ENCODE measurements around the gene TASL. TPM values are rescaled to one million over a fixed set of nuclear protein-coding genes. Genes with fewer than 3 reads are reported as not detected.
"Not testable (repeated sequence)": the region's sequence is repeated elsewhere in the genome, so short reads cannot be mapped to it uniquely, and the experiment has no call there.

TASL gene
- total RNA-seq, 4 donors from 2014 or later, result 0.64 to 1.5 TPM; not detected in 2

DNA sequence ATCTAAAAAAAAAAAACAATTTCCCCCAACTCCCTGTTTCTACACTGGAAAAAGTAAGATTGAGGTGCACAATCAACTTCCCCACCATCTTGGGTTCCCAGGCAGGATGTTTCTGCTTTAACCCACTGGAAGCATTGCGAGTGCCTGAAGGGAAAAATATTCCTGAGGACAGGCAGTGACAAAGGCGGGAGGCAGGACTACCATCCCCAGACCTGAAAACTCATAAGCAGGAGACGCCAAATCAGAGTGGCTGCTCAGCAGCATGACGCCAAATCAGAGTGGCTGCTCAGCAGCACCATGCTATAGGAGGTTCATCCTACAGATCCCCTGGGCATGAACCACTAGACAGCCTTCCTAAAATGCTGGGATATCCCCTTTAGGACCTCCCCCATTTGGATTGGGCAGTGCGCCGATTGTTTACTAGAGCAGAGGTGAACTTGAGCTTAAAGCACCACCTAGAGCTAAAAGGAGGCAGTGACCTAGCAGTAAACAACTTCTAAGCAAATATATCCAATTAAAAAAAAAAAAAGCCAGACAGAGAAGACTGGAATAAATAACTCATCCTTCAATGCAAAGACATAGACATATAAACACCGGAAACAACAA, 40.7 kb upstream of the TASL start:
- Histone ChIP-seq H3K9me3 (no peaks in the 10 kb centered on the region), H3K4me3 (no peak overlapping the region), H3K4me1 (no peaks in the 10 kb centered on the region), H3K27me3 (no peaks in the 10 kb centered on the region), H3K27ac (no peak overlapping the region), H3K36me3 (no peaks in the 10 kb centered on the region)
- DNase-seq (ENCODE audit: low spot score in 2 of 2), result no peak
- WGBS, result 80% methylated on average over 7 of the region's 7 CpGs
- TF ChIP-seq EP300 (IDR thresholded peaks at IDR 0.05) (no peak), POLR2A (IDR thresholded peaks at IDR 0.05) (no peak), POLR2AphosphoS5 (IDR thresholded peaks at IDR 0.05) (no peak), CTCF (IDR thresholded peaks at IDR 0.05) (no peak)

DNA sequence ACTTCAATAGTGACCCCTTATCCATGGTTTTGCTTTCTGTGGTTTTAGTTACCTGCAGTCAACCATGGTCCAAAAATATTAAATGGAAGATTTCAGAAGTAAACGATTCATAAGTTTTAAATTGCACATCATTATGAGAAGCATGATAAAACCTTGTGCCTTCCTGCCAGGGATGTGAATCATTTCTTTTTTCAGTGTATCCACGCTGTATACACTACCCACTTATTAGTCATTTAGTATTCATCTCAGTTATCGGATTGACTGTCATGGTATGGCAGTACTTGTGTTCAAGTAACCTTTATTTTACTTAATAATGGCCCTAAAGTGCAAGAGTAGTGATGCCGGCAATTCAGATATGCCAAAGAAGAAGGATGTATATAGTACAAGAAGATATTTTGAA, 37.7 kb upstream of the TASL start:
- H3K36me3 ChIP-seq, result no peaks in the 10 kb centered on the region
- no peak overlapping the region for H3K27ac ChIP-seq
- no peaks in the 10 kb centered on the region for H3K4me1 ChIP-seq
- no peak overlapping the region for H3K4me3 ChIP-seq
- H3K9me3 ChIP-seq, result no peaks in the 10 kb centered on the region
- DNase-seq (ENCODE audit: low spot score in 2 of 2), result no peak
- 50% methylated on average over 4 of the region's 4 CpGs for WGBS
- no peaks in the 10 kb centered on the region for H3K27me3 ChIP-seq
- no peak for TF ChIP-seq CTCF (IDR thresholded peaks at IDR 0.05)

GRCh38 chrX:30613721-30614120, 36.2 kb upstream of the TASL start:
- Histone ChIP-seq H3K36me3 (no peaks in the 10 kb centered on the region), H3K4me3 (no peak overlapping the region), H3K4me1 (no peaks in the 10 kb centered on the region), H3K27me3 (no peaks in the 10 kb centered on the region), H3K9me3 (no peaks in the 10 kb centered on the region), H3K27ac (no peak overlapping the region)
- TF ChIP-seq EP300 (IDR thresholded peaks at IDR 0.05), result no peak
- TF ChIP-seq POLR2AphosphoS5 (IDR thresholded peaks at IDR 0.05), result no peak
- TF ChIP-seq CTCF (IDR thresholded peaks at IDR 0.05), result no peak
- no peak for TF ChIP-seq POLR2A (IDR thresholded peaks at IDR 0.05)
- 60% methylated on average over 5 of the region's 5 CpGs for WGBS
- no peak for DNase-seq (ENCODE audit: low spot score in 2 of 2)

- TF ChIP-seq POLR2AphosphoS5 (IDR thresholded peaks at IDR 0.05), result no peak
- H3K27ac ChIP-seq, result no peak overlapping the region
- H3K27me3 ChIP-seq, result no peaks in the 10 kb centered on the region
- no peak overlapping the region for H3K4me3 ChIP-seq
- 84% methylated on average over 6 of the region's 6 CpGs for WGBS
- H3K9me3 ChIP-seq, result no peaks in the 10 kb centered on the region
- no peak for DNase-seq (ENCODE audit: low spot score in 2 of 2)
- H3K36me3 ChIP-seq, result no peaks in the 10 kb centered on the region
- H3K4me1 ChIP-seq, result no peaks in the 10 kb centered on the region
Observed at GRCh38 chrX:30612250-30612655, 34.7 kb upstream of the TASL start.

GRCh38 chrX:30610026-30610425, 32.5 kb upstream of the TASL start:
- Histone ChIP-seq H3K27me3 (no peaks in the 10 kb centered on the region), H3K27ac (no peak overlapping the region), H3K4me3 (no peak overlapping the region), H3K4me1 (no peaks in the 10 kb centered on the region), H3K9me3 (no peaks in the 10 kb centered on the region), H3K36me3 (no peaks in the 10 kb centered on the region)
- DNase-seq (ENCODE audit: low spot score in 2 of 2), result no peak
- no peak for TF ChIP-seq POLR2A (IDR thresholded peaks at IDR 0.05)
- TF ChIP-seq CTCF (IDR thresholded peaks at IDR 0.05), result no peak
- TF ChIP-seq EP300 (IDR thresholded peaks at IDR 0.05), result no peak
- TF ChIP-seq POLR2AphosphoS5 (IDR thresholded peaks at IDR 0.05), result no peak
- 32% methylated on average over 2 of the region's 2 CpGs for WGBS

DNA sequence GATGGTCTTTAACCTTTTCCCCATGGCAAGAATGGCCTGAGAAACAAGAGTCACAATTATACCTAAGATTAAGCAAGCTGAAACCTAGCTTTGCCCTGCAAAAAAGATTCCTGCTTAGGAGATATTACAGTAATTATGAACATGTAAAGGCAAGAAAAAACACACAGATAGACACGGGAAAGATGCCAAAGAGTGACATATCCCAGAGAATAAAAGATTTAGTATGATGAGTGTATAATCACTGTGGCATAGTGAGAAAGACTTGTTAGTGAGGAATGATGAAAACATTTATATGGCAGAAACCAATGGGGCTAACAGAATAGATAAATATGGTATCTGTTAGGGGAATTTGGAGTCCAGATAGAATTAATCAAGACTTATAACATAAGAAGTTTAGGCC, 29.6 kb upstream of the TASL start:
- 26% methylated on average over 1 of the region's 1 CpG for WGBS
- Histone ChIP-seq H3K4me1 (no peaks in the 10 kb centered on the region), H3K36me3 (no peaks in the 10 kb centered on the region), H3K27me3 (no peaks in the 10 kb centered on the region), H3K27ac (no peak overlapping the region), H3K9me3 (no peaks in the 10 kb centered on the region), H3K4me3 (no peak overlapping the region)
- TF ChIP-seq POLR2AphosphoS5 (IDR thresholded peaks at IDR 0.05), result no peak
- TF ChIP-seq EP300 (IDR thresholded peaks at IDR 0.05), result no peak
- no peak for TF ChIP-seq POLR2A (IDR thresholded peaks at IDR 0.05)
- no peak for TF ChIP-seq CTCF (IDR thresholded peaks at IDR 0.05)
- DNase-seq (ENCODE audit: low spot score in 2 of 2), result no peak

GRCh38 chrX:30600269-30601176, 23.0 kb upstream of the TASL start:
- not testable (repeated sequence) for H3K4me3 ChIP-seq; H3K4me1 ChIP-seq; H3K27ac ChIP-seq; H3K9me3 ChIP-seq; DNase-seq (ENCODE audit: low spot score in 2 of 2); H3K27me3 ChIP-seq; H3K36me3 ChIP-seq
- 74% methylated on average over 5 of the region's 15 CpGs for WGBS
